Measurements from ENCODE around the gene SORCS2.

The SORCS2 gene

GRCh38 chr4:7294176-7294756, 101.9 kb downstream of the SORCS2 start:
- no peak for DNase-seq

GRCh38 chr4:7295197-7295910, 103.0 kb downstream of the SORCS2 start:
- DNase-seq: no peak

GRCh38 chr4:7295911-7296660, 103.7 kb downstream of the SORCS2 start:
- no peak for DNase-seq

- no peak for DNase-seq
Observed at GRCh38 chr4:7296661-7297335, 104.5 kb downstream of the SORCS2 start.

GRCh38 chr4:7297374-7297773, 105.0 kb downstream of the SORCS2 start:
- no peak for DNase-seq

GRCh38 chr4:7297881-7298280, 105.5 kb downstream of the SORCS2 start:
- DNase-seq: no peak

- no peak for DNase-seq
Observed at GRCh38 chr4:7298619-7299009, 106.3 kb downstream of the SORCS2 start.

GRCh38 chr4:7299010-7299907, 106.9 kb downstream of the SORCS2 start:
- peak; percentile 86 for DNase-seq

- no peak for DNase-seq
Observed at GRCh38 chr4:7299908-7300710, 107.8 kb downstream of the SORCS2 start.

GRCh38 chr4:7300711-7301095, 108.4 kb downstream of the SORCS2 start:
- no peak for DNase-seq

- no peak for DNase-seq
Observed at GRCh38 chr4:7301126-7301785, 108.9 kb downstream of the SORCS2 start.

GRCh38 chr4:7301846-7302630, 109.7 kb downstream of the SORCS2 start:
- no peak for DNase-seq

- no peak for DNase-seq
Observed at GRCh38 chr4:7302781-7303404, 110.6 kb downstream of the SORCS2 start.

GRCh38 chr4:7303561-7303960, 111.2 kb downstream of the SORCS2 start:
- no peak for DNase-seq

- no peak for DNase-seq
Observed at GRCh38 chr4:7304436-7304835, 112.1 kb downstream of the SORCS2 start.

GRCh38 chr4:7306021-7306965, 114.0 kb downstream of the SORCS2 start:
- DNase-seq: no peak

- no peak for DNase-seq
Observed at GRCh38 chr4:7306986-7307385, 114.6 kb downstream of the SORCS2 start.

GRCh38 chr4:7307394-7308099, 115.2 kb downstream of the SORCS2 start:
- no peak for DNase-seq
